Stimulated activated naive B cell treated with anti-CD40 and anti-IgM and Interleukin-4, amounts not matched to agents 10 μg/mL and 1 μg/mL and 100 μg/mL, for 72 hours (primary cell): ENCODE results near the gene LBX1.

ENCODE experiments used
- ATAC-seq, 2 donors: fragments of 150-1000 bp; cut with Tn5 transposase; replicated peaks; 2 replicates each; pipeline ENCODE4 v1.10.0; 2021; ENCODE audit warnings: moderate library complexity in 1 of 2
- DNase-seq: peaks from one replicate; pipeline ENCODE4 v3.0.0; 2021
- H3K27ac Mint-ChIP-seq: one replicate; pipeline ENCODE4 v1.8.0; 2022; ENCODE audit warnings: mild to moderate bottlenecking, mixed read lengths
- H3K27me3 Mint-ChIP-seq, 2 donors: one replicate each; pipeline ENCODE4 v1.8.0; 2022; ENCODE audit warnings: mixed read lengths in 2 of 2
- H3K36me3 Mint-ChIP-seq, 2 donors: one replicate each; pipeline ENCODE4 v1.8.0; 2022; ENCODE audit warnings: mixed read lengths in 2 of 2, mild to moderate bottlenecking in 1 of 2
- H3K4me1 Mint-ChIP-seq, 2 donors: one replicate each; pipeline ENCODE4 v1.8.0; 2022; ENCODE audit warnings: mixed read lengths in 2 of 2, mild to moderate bottlenecking in 1 of 2
- H3K4me3 Mint-ChIP-seq, 2 donors: one replicate each; pipeline ENCODE4 v1.8.0; 2022; ENCODE audit warnings: mild to moderate bottlenecking in 2 of 2, mixed read lengths in 2 of 2, moderate library complexity in 1 of 2
- H3K9me3 Mint-ChIP-seq, 2 donors: one replicate each; pipeline ENCODE4 v1.8.0; 2022; ENCODE audit warnings: mixed read lengths in 2 of 2, mild to moderate bottlenecking in 1 of 2

Gene LBX1

GRCh38 chr10:101182936-101183335 is 46.3 kb downstream of the LBX1 start:
- no peak for DNase-seq

More at GRCh38 chr10:101182936-101183335, 46.3 kb downstream of the LBX1 start:
- Mint-ChIP-seq H3K27me3 (peaks cover 15 to 27% of the 10 kb centered on the region in 2 donors), H3K27ac (no peak overlapping the region), H3K9me3 (no peaks in the 10 kb centered on the region), H3K36me3 (no peaks in the 10 kb centered on the region), H3K4me1 (no peaks in the 10 kb centered on the region), H3K4me3 (no peak overlapping the region)
- no peak for ATAC-seq
